ENCODE results near the gene EVPL.
A peak's percentile ranks its signal among the peaks of the same experiment; 100 is the strongest.

EVPL gene

DNA sequence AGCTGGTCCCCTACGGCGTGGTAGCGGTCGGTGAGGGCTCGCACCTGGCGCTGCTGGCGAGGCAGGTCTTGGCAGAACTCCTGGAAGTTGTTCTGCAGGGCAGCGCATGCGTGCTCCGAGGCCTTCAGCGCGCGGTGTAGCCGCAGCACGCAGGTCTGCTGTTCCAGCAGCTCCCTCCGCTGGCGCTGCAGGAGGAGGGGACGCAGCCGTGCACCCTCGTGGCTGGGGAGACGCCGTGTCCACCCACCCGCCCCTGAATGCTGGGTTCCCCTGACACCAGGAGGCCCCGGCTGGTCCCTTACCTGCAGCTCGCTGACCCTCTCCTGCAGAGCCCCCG lies 12.2 kb downstream of the EVPL start:
- no peak for DNase-seq

DNA sequence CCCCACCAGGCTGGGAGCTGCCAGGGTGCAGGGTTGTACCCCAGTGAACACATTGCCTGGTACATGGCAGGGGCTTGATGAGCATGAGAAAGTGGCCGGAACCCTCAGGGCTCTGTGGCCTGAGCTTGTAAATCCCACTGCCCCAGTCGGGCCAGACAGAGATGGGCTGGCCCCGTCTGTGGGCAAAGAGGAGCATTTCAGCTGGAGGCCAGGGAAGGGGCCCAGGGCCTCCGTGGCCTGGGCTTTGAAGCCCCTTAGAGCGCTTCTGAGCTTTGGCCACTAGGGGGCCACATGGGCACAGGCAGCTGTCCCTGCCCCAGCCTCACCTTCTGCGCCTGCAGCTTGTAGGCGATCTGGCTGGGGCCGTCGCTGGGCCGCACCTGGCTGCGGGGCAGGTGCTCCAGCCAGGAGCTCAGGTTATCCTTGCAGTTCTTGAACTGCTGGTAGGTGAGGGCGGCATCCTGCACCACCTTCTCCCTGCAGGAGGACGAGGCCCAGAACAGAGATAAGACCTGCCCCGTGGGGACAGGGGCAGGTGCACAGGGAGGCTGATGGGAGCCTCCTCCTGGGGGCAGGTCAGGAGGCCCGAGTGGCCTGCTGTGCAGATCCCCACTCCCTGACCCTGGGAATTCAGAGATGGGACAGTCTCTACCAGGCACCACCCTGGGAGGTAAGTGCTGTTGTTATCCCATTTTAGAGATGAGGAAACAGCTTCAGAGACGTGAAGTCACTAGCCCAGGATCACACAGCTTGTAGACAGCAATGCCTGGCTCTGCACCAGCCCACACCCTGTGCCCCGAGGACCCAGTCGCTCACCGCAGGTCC lies 12.8 kb downstream of the EVPL start:
- DNase-seq, result peak; percentile 81

DNA sequence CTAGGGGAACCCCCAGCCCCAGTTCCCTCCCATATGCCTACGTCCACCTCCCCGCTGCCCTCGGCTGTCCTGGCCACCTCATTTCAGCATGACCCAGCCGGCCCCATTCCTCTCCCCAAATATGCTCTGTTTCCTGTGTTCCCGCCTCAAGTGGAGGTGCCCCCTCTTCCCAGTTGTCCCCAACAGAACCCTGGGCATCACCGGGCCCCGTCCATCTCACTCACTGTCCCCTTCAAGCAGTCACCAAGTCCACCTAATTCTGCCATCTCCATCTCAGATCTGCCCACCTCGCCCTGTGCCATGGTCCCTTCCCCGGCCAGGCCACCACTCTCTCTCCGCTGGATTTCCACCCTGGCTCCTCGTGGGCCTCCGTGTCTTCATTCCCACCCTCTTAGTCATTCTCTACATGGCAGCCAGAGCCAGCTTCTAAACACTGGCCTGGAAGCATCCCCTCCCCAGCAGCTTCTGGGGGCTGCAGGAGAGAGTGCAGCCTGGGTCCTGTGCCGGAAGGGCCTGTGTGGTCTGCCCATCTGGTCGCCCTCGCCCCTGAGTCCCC lies 13.7 kb downstream of the EVPL start:
- DNase-seq, result no peak

DNA sequence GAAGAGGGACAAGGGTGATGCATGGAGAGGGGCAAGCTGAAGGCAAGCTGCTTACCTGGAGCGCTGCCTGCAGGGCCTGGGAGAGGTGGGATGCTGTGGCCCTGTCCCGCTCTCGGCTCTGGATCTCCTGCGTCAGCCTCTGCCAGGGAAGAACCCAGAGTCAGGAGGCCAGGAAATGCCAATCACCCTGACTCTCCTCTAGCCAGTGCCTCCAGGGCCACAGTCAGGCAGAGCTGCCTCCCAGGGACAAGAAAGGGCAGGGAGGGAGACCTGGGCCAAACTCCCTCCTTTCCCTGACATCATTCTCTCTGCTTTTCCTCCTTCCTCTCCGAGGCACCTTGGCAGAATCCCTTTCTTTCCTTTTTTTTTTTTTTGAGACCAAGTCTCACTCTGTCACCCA lies 15.2 kb downstream of the EVPL start:
- no peak for DNase-seq

DNA sequence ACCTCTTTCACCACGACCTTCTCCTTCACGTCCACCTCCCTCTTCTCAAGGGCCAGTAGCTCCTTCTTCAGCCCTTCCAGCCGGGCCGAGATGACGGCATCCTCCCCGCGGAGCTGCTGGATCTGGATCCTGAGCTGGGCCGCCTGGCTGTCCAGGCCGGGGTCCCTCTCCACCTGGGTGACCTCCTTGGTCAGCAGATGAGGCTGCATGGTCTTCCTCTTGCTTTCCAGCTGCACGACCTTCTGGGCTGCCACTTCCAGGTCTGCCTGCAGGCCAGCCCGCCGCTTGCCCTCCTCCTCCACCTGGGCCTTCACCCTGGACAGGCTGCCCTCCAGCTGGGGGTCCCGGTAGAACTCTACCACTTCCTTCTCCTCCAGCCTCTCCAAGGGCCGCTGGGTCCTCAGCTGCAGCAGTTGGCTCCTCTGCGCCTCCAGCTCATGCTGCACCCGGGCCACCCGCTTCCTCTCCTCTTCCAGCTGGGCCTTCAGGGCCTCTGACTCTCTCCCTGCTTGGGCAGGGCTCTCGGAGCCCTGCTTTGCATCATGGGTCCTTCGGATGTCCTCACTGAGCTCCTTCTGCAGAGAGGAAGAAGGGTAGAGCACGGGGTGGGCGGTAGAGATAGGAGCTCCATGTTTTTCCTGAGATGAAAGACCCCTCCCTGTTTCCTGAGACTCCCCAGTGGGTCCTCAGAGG lies 17.0 kb downstream of the EVPL start:
- no peak for DNase-seq

DNA sequence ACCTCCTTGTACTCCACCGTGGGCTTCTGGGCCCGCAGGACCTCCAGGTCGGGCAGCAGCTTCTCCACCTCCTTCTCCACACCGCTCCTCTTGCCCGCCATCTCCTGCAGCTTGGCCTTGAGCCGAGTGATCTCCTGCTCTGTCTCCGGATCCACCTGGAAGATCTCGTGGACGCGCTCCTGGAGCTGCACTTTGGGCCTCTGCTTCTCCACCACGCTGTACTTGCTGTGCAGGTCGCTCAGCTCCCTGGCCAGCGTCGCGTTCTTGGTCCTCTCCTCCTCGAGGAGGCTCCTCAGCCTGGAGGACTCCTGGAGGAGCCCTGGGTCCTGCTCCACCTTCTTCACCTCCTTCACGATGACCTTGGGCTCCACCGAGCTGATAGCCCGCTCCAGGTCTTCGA lies 17.7 kb downstream of the EVPL start:
- no peak for DNase-seq

DNA sequence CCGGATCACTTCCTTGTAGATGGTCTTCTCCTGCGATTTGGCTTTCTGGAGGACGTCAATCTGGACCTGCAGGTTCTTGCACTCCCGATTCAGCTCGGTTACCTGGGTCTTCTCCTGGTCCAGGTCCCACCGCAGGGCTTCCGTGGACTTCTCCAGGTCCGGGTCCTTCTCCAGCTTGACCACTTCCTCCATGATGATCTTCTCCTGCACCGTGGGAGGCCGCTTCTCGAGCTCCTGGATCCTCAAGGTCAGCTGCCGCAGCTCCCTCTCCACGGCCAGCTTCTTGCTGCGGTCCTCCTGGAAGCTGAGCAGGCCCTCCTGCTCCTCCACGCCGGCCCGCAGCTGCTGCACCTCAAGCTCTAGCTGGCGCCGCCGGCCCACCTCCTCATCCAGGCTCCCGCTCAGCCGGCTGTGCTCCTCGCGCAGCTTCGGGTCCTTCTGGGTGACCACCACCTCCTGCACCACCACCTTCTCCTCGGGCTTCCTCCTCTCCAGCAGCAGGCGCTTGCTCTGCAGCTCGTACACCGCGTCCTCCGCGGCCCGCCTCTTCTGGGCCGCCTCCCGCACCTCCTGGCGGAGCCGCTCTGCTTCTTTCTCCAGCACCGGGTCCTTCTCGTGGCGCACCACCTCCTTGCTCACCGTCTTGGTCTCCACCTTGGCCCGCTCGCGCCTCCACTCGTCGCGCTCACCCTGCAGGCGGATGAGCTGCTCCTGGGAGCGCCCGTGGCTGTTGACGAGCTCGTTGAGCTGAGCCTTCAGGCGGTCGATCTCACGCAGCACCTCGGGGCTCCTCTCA lies 18.3 kb downstream of the EVPL start:
- DNase-seq, result no peak

DNA sequence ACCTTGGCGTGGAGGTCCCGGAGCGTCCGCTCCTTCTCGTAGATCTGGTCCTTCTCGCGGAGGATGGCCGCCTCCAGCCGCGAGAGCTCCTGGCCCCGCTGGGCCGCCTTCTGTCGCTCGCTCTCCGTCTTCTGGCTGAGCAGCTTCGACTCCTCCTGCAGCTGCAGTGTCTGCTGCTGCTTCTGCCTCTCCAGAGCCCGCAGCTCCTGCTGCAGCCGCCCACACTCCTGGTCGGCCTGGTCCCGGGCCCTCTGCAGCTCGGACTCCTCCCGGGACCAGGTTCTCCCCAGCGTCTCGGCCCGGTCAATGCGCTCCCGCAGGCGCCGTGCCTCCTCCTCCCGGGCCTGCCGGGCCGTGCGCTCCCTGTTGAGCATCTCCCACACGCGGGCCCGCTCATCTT lies 18.9 kb downstream of the EVPL start:
- DNase-seq, result no peak

DNA sequence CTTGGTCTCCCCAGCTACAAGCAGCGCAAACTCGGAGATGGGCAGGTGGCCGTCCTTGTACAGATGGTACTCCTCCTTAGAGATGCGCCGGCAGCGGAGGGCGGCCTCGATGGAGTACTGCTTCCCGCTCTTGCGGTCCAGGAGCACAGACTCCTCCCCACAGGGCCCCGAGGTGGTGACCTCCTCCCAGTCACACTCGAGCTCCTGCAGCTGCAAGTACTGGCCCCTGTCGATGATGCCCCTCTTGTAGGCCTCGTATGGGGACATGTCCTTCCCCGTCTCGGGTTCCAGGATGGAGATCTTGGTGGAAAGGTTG lies 19.3 kb downstream of the EVPL start:
- DNase-seq, result no peak

DNA sequence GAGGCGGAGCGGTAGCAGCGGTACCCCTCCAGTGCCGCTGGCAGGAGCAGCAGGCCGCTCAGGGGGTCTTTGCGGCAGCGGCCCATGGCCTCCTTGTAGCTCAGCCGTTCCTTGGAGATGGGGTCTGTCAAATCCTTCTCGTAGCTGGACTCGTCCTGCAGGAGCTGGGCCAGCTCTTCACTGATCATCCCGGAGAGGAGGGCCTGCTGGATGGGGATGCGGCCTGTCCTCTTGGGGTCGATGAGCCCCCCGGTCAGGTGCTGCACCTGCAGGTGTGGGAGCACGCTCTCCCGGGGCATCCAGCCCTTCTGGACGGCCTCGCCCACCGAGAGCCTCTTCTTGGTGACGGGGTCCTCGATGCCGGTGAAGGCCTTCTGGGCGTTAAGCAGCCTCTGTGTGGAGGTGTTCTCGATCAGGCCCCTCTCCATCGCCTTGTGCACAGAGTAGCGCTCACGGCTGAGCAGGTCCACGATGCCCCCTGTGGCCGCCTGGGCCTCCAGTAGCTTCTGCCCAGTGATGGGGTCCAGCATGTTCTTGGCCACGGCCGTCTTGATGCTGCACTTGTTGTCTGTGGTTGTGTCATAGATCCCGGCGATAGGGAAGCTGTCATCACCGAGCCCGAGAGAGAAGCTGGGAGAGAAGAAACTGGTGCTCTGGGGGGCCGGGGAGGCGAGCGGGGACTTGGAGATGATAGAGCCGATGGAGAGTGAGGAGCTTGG lies 19.8 kb downstream of the EVPL start:
- DNase-seq, result no peak

DNA sequence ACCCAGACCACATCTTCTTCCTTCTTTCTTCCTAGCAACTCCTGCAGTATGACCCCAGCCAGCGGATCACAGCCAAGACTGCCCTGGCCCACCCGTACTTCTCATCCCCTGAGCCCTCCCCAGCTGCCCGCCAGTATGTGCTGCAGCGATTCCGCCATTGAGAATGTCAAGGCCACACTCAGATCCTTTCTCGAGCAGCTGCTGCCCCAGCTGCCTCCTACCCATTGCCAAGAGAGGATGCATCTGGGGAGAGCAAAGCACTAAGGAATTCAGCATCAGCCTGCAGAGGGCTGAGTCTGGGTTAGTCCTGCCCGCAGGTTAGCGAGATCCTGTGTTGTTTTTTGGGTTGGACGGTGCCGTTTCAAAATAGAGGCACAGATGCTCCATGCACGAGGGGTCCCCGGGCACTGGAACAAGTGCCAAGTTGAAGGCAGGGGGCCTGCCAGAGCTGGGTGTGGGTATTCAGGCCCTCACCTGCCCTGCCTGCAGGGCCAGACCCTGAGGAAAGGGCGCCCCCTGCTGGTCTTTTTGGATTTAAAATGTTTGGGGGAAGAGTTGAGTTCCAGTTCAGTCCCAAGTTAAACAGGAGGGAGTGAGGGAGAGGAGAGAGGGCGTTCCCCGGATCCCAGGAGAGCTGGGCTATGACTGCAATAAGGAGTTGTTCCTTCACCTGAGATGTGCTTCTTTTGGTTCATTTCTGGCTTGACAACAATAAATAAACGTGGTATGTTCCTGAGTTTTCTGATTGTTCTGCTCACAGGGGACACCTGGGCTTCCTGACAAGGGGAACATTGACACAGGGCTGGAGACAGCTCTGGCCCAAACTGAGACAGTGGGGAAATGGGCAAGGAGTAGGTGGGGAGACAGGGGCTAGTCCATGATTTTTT lies 21.6 kb downstream of the EVPL start:
- DNase-seq, result peak; percentile 79

DNA sequence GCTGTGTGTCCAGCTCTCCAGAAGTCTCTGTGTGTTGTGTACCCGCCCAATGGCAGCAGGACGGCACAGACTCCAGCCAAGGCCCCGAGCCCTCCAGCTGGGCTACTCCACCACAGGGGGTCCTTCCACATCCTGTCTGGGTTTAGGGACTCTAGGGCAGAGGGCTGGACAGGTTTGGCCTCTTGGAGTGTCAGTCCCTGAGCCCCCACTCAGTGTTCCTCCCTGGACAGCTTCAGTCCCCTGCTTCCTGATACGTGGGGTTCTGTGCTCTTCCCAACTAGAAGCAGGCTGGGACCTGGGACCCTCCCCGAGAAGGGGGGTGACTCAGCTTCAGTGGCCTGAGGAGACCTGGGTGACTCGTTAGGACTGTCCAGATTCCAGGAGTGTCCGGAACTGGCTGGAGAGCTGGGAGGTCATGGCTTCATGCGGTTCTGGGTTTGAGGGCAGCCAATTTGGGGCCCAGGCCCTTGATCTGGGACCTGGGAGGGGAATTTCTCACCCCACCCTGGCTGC lies 22.3 kb downstream of the EVPL start:
- no peak for DNase-seq

DNA sequence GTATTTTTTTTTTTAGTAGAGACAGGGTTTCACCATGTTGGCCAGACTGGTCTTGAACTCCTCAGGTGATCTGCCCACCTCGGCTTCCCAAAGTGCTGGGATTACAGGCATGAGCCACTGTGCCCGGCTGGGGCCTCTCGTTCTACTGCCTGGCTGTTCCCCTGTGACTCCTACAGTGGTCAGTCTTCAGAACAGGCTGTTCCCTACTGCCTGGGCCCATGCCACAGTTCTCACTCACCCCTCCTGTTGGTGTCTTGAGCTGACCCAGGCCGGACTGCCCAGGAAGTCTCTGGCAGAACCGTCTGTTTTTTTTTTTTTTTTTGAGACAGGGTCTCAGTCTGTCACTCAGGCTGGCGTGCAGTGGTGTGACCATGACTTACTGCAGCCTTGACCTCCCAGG lies 23.2 kb downstream of the EVPL start:
- DNase-seq, result no peak

DNA sequence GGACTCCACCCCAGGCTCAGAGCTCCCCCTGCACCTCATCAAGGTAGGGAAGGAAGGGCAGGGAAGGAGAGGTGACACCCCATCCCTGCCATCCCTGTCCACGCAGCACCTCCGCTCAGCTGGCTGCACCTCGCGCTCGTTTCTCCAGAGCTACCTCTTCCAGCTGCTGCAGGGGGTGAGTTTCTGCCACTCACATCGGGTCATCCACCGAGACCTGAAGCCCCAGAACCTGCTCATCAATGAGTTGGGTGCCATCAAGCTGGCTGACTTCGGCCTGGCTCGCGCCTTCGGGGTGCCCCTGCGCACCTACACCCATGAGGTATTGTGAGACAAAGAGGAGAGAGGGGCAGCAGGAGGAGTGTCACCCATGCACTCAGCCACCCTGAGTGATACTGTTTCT lies 25.0 kb downstream of the EVPL start:
- DNase-seq, result no peak

DNA sequence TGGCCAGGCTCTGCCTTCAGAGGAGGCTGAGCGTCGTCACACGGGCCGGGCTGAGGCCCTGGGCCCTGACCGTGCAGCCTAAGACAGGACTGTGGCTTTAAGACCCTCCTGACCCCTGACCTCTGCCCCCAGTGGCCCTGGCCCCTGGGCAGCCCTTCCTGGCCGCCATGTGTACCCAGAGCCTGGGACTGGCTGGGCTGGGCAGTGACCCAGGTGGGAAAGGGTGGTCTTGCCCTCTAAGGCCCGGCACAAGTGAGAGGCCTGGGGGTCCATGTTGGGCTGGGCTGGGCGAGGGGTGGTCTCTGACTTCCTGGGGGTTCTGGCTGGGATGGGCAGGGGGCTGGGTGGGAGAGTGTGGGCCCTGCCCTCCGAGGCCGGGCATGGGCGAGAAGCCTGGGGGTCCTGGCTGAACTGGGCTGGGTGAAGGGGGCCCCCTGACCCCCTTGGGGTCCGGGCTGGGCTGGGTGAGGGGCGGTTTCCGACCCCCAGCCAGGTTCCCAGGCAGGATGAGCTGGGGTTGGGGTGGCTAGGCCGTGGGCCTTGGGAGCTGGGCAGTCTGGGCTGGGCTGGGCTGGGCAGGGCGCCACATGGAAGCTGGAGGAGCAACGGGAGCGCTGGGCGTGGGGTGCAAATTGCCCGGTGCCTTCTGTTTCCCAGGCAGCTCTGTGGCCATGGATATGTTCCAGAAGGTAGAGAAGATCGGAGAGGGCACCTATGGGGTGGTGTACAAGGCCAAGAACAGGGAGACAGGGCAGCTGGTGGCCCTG lies 26.2 kb downstream of the EVPL start, which contains the start of gene CDK3:
CDK3 (plus strand) TSS at position 101 of the 767 bp plus-strand sequence; CDS start at position 672, 571 bp downstream.
- no peak for DNase-seq

DNA sequence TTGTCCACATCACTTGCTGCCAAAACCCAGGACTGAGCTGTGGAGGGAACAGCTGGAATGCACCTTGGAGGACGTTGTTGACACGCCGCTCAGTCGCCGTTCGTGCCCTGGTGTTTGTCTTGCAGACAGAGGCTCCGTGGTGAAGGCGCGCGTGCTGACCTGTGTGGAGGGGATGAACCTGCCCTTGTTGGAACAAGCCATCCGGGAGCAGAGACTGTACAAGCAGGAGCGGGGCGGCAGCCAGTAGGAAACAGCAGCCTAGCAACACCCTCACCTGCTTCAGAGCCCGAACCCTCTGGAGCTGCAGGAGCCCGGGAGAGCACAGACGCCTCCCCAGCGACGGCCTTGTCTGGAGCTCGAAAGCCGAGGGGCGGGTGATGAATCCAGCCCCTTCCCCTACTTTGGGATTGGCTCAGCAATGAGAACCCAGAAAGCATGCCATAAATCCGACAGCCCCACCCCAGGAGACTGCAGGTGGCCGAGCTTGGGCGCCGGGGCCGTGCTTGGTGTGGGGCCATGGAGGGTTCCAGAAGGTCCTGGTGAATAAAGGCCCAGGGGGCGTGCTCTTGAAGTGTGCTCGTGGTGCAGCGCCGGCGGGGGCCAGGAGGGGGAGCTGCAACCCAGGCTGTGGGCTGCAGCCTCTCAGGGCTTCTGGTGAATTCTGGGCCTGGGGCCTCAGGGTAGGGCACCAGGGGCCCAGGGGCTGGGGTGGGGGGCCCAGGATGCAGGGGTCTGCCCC lies 26.9 kb downstream of the EVPL start:
- DNase-seq, result peak; percentile 60

DNA sequence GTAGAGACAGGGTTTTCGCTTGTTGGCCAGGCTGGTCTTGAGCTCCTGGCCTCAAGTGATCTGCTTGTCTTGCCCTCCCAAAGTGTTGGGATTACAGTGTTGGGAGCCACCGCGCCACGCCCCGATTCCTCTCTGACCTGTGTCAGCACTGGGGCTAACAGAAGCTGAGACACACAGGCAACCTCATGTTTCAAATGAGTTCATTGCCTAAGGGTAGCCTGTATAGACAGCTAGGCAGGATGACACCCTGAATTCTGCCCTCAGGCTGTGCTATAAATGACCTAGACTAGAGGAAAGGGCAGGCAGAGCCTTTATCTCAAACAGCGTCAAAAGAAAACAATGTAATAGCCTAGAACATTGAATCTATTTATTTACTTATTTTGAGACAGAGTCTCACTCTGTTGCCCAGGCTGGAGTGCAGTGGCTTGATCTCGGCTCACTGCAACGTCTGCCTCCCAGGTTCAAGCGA lies 28.7 kb downstream of the EVPL start:
- no peak for DNase-seq

DNA sequence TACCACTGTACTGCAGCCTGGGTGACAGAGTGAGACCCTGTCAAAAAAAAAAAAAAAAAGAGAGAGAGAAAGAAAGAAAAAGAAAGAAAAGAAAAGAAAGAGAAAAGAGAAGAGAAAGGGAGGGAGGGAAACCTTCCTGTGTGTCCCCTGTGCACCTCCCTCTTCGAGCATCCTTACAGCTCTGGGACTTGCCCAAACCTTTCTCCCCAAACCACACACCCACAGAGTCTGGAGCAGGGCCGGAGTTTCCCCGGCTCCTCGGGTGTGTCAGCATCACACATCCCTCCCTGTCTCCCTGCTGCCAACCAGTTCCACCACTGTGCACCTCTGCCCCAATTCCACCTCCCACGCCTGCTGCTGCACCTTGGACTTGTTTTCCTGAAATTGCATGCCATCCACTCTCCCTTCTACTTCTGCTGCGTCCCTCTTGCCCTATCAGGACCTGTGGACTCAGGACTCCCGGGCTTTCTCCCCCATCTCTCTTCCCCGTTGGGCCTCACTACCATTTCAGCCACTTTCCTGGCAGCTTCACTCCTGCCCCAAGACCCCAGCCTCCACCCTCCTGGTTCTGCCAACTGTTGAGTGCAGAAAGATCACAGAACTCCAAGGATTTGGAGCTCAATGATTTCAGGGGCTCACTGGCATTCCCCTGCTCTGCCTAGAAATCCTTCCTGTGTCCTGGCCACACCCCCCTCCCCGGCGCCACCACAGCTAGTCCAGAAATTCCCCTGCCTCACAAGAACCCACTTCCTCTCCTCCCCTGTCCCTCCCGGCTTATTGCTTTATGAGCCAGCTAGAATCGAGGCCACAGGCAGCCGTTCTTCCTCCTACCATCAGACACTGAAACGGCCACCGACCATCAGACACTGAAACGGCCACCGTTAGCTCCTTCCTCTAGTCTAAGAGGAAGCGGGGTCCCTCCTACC lies 30.2 kb downstream of the EVPL start:
- DNase-seq, result peak; percentile 53
